ENCODE data around the gene FAF1.

The FAF1 gene

DNA sequence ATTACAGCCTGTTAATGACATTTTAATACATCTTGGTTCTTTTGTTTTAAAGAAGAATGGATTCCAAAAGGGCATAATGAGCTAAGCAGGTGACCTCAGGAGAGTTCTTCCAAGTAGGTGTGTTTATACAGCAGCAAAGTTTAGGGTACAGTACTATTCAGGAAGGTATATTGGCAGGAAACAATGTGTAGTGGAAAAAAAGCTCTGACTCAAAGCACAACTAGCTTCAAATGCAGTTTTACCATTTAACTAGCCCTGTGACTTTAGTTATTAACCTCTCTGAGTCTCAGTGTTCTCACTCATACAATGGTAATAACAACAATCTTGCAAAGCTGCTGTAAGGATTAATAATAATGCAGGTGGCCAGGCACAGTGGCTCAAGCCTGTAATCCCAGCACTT lies 29.9 kb downstream of the FAF1 start:
- DNase-seq (ENCODE audit: low read depth): no peak
- no peak overlapping the region for H3K4me3 ChIP-seq (ENCODE audit: low read depth, low read length)
- TF ChIP-seq POLR2A (IDR thresholded peaks at IDR 0.05; ENCODE audit: extremely low read depth, insufficient read length) (no peak), MAX (IDR thresholded peaks at IDR 0.05; ENCODE audit: low read depth, low read length) (no peak), MYC (IDR thresholded peaks at IDR 0.05; ENCODE audit: low read depth, low read length) (no peak), CTCF (IDR thresholded peaks at IDR 0.05; ENCODE audit: low read depth, low read length) (no peak)

DNA sequence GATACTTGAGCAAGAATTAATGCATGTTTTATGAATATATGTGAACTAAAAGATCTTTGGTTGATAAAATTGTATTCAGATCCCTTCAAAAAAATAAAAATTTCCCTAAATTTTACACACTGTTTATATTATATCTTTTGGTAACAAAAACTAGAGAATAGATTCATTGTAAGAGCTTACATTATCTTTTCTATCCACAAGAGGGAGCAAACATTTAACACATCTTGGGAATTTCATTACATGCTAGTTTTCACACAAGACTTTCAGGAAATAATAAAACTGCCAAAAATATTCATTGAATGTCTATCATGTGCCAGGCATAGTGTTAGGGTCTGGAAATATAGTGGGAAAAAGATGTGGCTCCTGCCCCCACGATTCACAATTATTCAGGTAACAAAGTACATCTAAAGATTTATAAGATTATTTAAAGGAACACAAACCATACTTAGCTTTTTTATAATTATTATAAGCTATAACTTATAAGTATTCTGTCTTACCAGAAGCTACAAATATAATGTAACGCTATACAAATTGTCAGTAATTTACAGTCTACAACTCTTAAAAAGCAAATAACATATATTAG lies 30.6 kb downstream of the FAF1 start:
- H3K4me3 ChIP-seq (ENCODE audit: low read depth, low read length): no peak overlapping the region
- TF ChIP-seq MAX (IDR thresholded peaks at IDR 0.05; ENCODE audit: low read depth, low read length) (no peak), POLR2A (IDR thresholded peaks at IDR 0.05; ENCODE audit: extremely low read depth, insufficient read length) (no peak), MYC (IDR thresholded peaks at IDR 0.05; ENCODE audit: low read depth, low read length) (no peak), CTCF (IDR thresholded peaks at IDR 0.05; ENCODE audit: low read depth, low read length) (no peak)
- DNase-seq (ENCODE audit: low read depth): peak; percentile 49

DNA sequence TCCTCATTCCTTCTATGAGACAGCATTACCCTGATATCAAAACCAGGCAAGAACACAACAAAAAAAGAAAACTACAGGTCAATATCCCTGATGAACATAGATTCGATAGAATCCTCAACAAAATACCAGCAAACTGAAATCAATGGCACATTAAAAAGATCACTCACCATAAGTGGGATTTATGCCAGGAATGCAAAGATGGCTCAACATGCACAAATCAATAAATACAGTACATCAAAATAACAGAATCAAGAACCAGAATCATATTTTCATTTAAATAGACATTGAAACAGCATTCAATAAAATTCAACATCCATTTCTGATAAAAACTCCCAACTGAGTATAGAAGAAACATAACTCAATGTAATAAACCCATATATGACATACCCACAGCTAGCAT lies 36.5 kb downstream of the FAF1 start:
- TF ChIP-seq MAX (IDR thresholded peaks at IDR 0.05; ENCODE audit: low read depth, low read length): no peak
- TF ChIP-seq CTCF (IDR thresholded peaks at IDR 0.05; ENCODE audit: low read depth, low read length): no peak
- no peak for TF ChIP-seq POLR2A (IDR thresholded peaks at IDR 0.05; ENCODE audit: extremely low read depth, insufficient read length)
- TF ChIP-seq MYC (IDR thresholded peaks at IDR 0.05; ENCODE audit: low read depth, low read length): no peak
- H3K4me3 ChIP-seq (ENCODE audit: low read depth, low read length): no peak overlapping the region
- no peak for DNase-seq (ENCODE audit: low read depth)

DNA sequence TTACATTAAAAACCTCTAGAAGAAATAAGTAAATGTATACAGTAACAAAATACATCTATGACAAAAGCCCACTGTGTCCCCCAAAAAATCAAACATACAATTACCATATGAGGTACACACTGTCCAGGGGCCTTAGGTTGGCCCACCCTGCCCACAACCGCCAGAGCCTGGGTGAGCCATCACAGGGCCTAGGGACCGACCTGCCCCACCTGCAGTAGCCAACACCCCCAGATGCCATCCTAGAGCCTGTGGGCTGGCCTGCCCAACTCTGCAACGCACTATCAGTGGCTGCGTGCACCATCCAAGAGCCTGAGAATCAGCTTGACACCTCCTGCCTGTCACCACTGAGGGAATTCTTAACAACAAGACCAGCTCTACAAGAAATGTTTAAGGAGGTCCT lies 39.0 kb downstream of the FAF1 start:
- TF ChIP-seq CTCF (IDR thresholded peaks at IDR 0.05; ENCODE audit: low read depth, low read length): no peak
- DNase-seq (ENCODE audit: low read depth): no peak
- no peak overlapping the region for H3K4me3 ChIP-seq (ENCODE audit: low read depth, low read length)

DNA sequence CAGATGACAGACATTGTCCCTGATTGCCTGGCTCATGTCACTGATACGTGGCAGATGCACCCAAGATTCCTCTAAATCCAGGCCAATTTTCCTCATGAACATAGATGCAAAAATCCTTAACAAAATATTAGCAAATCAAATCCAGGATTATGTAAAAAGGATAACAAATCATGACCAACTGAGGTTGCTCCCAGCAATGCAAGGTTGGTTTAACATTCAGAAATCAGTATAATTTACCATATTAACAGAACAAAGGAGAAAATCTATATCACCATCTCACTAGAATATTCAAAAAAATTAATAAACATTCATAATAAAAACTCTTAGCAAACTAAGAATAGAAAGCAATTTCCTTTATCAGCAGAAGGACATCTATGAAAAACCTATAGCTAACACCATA lies 39.7 kb downstream of the FAF1 start:
- DNase-seq (ENCODE audit: low read depth): no peak

More for the DNA sequence above, 39.7 kb downstream of the FAF1 start:
- TF ChIP-seq POLR2A (IDR thresholded peaks at IDR 0.05; ENCODE audit: extremely low read depth, insufficient read length) (no peak), MAX (IDR thresholded peaks at IDR 0.05; ENCODE audit: low read depth, low read length) (no peak), MYC (IDR thresholded peaks at IDR 0.05; ENCODE audit: low read depth, low read length) (no peak), CTCF (IDR thresholded peaks at IDR 0.05; ENCODE audit: low read depth, low read length) (no peak)
- H3K4me3 ChIP-seq (ENCODE audit: low read depth, low read length): no peak overlapping the region
